GM12891 (cell line): Measurements from ENCODE around the gene FJX1.

ENCODE experiments used
- DNase-seq: peaks from one replicate; pipeline ENCODE4 v3.0.0; 2011; ENCODE audit warnings: low spot score; ENCODE audit not compliant: insufficient read length
- FAIRE-seq: peaks from 2 replicates; lab custom pipeline; 2011; peaks lifted over from hg19 to GRCh38; lab: Jason Lieb, UNC
- PAX5 ChIP-seq: IDR thresholded peaks from 2 replicates; pipeline ENCODE4 v1.6.1; 2011; ENCODE audit warnings: low read length, moderate library complexity, mild to moderate bottlenecking; ENCODE audit not compliant: insufficient read depth, severe bottlenecking
- POLR2A ChIP-seq: IDR thresholded peaks from 2 replicates; pipeline ENCODE4 v1.6.1; 2011; ENCODE audit warnings: low read depth, low read length, control low read depth
- POLR2AphosphoS5 ChIP-seq: IDR thresholded peaks from 2 replicates; pipeline ENCODE4 v1.6.1; 2011; ENCODE audit warnings: low read depth, low read length, control low read depth
- POU2F2 ChIP-seq: IDR thresholded peaks from 2 replicates; pipeline ENCODE4 v1.6.1; 2011; ENCODE audit warnings: low read depth, mild to moderate bottlenecking, control low read depth, low read length, moderate library complexity
- SPI1 ChIP-seq: IDR thresholded peaks from 2 replicates; pipeline ENCODE4 v1.6.1; 2011; ENCODE audit warnings: low read depth, low read length, control low read depth
- TAF1 ChIP-seq: IDR thresholded peaks from 2 replicates; pipeline ENCODE4 v1.6.1; 2011; ENCODE audit warnings: low read depth, low read length, control low read depth

FJX1 gene

DNA sequence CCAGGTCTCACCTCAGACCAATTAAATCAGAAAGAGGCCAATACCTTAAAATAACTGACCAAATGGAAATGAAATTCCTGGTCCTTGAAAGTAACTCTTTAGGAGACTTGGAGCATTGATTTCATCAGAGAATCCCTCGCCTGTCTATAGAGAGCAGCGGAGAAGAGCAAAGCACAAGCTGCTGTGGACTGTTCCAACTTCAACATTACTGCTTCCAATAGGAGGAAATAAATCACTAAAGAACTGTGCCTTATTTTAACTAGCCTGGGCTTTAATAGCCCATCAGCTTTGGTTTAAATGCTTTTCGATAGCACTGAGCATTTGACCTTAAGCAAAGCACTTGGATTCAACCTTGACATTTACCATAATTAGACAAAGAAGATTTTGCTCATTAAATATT lies 32.0 kb upstream of the FJX1 start:
- FAIRE-seq (no peak), DNase-seq (no peak)
- TF ChIP-seq POLR2A: no peak
- TF ChIP-seq PAX5: no peak
- TF ChIP-seq POLR2AphosphoS5: no peak
- no peak for TF ChIP-seq SPI1
- TF ChIP-seq POU2F2: no peak
- TF ChIP-seq TAF1: no peak

DNA sequence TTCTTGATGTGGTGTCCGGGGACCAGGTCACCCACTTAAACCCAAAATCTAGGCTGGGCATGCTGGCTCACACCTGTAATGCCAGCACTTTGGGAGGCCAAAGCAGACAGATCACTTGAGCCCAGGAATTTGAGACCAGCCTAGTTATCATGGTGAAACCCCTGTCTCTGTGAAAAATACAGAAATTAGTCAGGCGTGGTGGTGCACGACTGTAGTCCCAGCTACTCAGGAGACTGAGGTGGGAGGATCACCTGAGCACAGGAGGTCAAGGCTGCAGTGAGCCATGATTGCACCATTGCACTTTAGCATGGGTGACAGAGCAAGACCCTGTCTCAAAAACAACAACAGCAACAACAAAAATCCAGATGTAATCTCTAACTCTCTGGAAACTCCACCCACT lies 30.3 kb upstream of the FJX1 start:
- FAIRE-seq (no peak), DNase-seq (no peak)
- TF ChIP-seq POU2F2 (no peak), POLR2AphosphoS5 (no peak), POLR2A (no peak), TAF1 (no peak), PAX5 (no peak)

DNA sequence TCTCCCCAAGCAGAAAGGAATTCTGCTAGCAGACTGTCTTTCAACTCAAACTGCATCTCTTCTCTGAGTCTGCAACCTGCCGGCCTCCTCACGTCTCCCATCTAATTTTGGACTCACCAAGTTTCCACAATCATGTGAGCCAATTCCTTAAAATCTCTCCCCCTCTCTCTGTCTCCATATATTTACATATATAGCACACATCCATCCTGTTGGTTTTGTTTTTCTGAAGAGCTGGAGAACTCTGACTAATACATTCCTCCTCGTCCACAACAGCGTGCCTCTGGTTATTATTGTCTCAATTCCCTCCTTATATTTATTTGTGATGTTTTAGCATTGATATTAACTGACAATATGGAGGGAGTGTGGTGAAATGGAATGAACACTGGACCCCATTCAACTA lies 29.6 kb upstream of the FJX1 start:
- no peak for FAIRE-seq
- no peak for DNase-seq
- TF ChIP-seq PAX5 (no peak), SPI1 (no peak), POU2F2 (no peak), POLR2A (no peak), TAF1 (no peak), POLR2AphosphoS5 (no peak)

DNA sequence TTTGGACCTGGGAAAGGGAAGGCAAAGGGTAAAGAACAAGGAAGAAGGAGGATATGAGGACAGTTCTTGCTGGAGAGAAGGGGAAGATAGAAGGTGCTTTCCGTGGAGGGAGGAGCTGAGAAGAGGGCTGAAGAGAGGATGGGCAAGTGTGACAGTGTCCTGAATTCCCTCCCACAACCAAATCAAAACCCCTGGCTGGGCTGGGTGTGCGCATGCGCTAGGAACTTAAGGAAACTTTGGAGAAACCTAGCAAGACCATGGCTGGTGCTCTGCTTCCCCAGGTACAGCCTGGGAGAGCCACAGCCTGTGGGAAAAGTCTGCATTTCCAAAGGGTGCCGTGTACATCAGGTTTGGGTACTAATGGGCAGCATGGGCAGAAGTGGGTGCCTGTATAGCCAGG lies 29.0 kb upstream of the FJX1 start:
- no peak for FAIRE-seq
- no peak for TF ChIP-seq SPI1
- no peak for TF ChIP-seq POU2F2
- no peak for DNase-seq

DNA sequence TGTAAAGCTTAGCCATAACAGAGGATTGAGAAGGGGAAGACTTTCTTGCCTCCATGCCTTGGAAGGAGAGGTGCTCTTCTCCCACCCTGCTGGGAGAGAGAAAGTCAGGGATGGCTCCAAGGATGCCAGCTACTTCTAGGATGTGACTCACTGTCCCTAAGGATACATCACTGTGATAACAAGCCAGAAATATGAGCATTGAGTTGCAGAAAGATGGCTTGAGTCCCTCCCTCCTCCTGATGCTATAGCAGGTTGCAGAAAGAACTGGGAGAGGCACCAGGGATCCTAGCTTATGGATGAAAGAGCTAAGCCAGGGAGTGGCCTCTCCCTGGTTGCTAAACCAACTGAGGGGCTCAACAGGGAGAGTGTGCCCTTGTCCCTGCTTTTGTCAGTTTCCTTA lies 27.8 kb upstream of the FJX1 start:
- no peak for TF ChIP-seq POLR2A
- TF ChIP-seq POLR2AphosphoS5: no peak
- TF ChIP-seq POU2F2: no peak
- no peak for TF ChIP-seq PAX5
- TF ChIP-seq TAF1: no peak
- TF ChIP-seq SPI1: no peak
- DNase-seq: no peak
- no peak for FAIRE-seq

DNA sequence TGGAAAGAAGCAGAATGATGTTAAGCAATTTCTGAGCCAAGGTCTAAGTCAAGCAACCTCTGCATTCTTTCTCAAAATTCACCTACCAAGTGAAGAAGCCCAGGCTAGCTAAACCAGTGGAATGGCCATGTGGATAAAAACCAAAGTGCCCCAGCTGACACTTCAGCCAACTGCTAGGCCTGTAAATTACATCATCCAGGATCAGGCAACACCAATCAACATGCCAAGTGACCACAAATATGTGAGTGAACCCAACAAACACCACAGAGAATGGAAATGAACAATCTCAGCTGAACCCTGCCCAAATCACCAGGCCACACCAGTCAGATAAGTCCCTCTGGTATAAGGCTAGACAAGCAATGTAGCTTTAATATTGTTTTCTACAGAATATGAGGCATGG lies 25.1 kb upstream of the FJX1 start:
- TF ChIP-seq SPI1 (no peak), POU2F2 (no peak)
- DNase-seq (no peak), FAIRE-seq (no peak)

DNA sequence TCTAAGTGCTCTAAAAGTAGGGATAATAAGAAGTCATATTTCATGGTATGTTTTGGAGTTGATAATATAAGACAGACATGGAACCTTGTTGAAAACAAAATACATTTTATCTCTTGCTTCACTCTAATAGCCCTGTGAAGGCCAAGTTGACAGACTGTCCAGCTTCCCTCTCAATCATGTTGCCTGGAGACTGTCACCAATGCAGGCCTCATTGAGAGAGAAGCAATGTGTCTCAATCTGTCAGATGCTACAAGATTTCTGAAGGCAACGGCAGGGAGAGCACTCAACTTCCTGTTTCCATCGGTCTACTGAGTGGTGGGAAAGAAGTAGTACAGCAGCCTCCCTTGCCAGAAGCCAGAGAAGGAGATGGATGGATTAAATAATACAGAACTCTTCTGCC lies 23.6 kb upstream of the FJX1 start:
- DNase-seq (no peak), FAIRE-seq (no peak)
- no peak for TF ChIP-seq POU2F2
- no peak for TF ChIP-seq TAF1
- no peak for TF ChIP-seq SPI1
- no peak for TF ChIP-seq POLR2A
- no peak for TF ChIP-seq POLR2AphosphoS5
- TF ChIP-seq PAX5: no peak

DNA sequence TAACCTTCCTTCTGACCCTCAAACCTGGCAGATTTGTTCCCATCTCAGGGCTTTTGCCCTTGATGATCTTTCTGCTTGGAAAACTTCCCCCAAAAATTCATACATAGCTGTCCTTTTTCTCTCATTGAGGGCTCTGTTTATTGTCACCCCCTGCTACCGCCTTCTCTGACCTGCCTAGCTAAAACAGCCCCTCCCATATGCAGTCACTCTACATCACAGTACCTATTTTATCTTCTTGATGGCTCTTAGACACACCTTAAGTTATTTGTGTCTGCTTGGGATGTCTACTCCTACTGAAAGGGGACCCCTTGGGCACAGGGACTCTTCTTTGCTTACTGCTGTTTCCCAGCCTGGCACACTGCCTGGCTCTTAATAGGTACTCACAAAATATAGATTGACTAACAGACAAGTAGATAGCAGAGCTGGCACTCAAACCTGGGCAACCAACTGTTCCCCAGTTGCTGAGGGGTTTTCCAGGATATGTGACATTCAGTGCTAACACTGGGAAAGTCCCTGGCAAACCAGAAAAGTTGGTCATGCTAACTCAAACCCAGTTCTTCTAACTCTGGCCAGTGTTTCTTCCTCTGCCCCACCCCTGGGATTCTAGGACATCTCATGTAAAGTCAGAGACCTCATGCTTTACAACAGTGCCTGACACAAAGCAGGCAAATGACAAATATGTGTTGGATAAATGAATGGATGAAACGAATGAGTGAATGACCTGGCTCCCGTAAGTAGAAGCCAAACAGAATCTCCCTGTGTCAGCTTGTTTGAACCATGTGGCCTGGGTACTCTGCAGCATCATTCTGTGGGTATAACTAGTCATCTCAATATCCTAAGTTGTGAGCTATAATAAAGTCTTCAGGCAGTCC lies 19.8 kb upstream of the FJX1 start:
- TF ChIP-seq POLR2AphosphoS5: no peak
- no peak for DNase-seq
- FAIRE-seq: no peak

DNA sequence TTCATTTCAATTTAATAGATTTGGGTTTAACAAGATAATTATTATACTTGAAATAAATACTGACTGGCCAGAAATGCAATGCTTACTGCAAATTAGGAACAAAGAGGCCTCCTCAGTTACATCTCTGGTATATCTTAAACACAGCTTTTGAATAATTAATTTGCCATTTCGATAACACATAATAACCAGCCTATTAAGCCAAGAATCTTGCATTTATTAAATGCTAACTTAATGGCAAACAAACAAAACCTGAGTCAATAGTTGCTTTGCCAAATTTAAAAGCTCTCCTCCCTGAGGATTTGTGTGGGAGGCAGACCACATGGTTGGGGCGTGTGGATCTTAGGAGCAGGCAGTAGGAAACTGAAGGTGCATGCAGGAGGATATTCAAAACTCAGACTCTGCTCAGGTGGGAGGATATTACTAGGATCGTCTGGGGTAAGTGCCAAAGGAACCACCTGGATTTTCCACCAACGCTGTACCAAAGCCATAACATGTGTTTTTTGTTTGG lies 17.9 kb upstream of the FJX1 start:
- TF ChIP-seq POLR2A: no peak
- TF ChIP-seq POLR2AphosphoS5: no peak
- no peak for TF ChIP-seq SPI1
- TF ChIP-seq PAX5: no peak
- no peak for TF ChIP-seq TAF1
- no peak for FAIRE-seq
- no peak for DNase-seq

DNA sequence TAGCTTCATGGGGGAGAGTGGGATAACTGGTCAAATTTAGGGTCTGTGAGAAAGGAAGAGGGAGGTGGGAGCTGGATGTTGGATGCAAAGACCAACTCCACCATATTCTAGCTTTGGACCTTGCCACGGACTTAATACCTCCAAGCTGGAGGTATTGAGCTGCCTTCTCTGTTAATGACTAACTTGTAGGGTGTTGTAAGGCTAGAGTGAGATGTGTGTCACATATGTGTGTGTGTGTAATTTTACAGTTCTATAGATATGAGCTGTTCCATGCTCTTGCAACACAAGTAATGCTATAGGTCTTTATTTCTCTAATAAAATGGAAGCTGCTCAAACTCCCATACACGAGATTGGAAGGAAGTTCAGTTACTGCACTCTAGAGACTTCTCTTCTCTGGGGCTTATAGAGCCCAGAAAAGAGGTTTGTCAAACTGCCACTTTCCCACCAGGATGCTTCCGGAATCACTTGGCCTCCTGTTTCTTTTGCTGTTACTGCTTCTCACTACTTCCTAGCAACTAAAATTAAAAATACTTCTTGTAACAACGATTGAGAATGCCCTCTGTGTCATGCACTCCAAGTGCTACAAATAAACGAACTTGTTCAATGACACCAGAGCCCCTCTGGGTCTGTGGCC lies 16.0 kb upstream of the FJX1 start:
- FAIRE-seq (no peak), DNase-seq (no peak)
- TF ChIP-seq POU2F2: no peak

DNA sequence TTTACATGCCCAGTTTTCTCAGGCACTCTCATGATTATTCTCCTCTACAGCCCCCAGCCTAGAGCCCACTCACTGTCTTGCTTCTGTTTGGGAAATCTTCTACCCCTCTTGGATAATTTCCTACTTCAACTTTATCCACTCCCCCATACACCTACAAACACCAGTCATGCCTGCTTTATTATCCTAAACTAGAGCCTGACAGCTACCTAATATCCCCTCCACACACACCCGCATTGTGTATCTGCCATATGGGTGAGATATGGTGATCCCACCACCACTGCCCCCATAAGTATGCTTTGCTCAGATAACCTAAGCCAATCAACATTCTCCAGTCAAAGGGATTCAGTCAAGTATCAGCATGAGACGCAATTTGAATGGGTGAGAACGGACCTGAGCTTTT lies 15.3 kb upstream of the FJX1 start:
- TF ChIP-seq SPI1 (no peak), POLR2A (no peak), POLR2AphosphoS5 (no peak), PAX5 (no peak), POU2F2 (no peak), TAF1 (no peak)
- DNase-seq (no peak), FAIRE-seq (no peak)
